Stimulated activated CD4-positive, alpha-beta T cell treated with anti-CD3 and anti-CD28 coated beads, Interleukin-4, amount 100 ng/mL, for 1 hour (primary cell): ENCODE data around the gene TSPAN5.

Experiments
- DNase-seq: peaks from one replicate; pipeline ENCODE4 v3.0.0-alpha.2; 2020

Gene TSPAN5

DNA sequence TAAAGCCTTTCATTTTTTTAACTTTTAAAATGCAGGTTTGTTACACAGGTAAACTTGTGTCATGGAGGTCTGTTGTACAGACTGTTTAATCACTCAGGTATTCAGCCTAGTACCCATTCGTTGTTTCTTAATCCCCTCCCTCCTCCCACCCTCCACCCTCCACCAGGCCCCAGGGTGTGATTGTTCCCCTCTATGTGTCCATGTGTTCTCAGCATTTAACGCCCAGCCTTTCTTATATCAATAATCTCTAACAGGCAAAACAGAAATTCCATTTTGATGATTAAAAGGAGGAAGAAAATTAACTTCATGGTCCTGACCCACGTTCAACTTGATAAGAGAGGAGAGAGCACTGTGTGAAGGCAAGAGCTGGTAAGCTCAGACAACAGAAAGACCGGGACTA, 75.1 kb downstream of the TSPAN5 start:
- no peak for DNase-seq

DNA sequence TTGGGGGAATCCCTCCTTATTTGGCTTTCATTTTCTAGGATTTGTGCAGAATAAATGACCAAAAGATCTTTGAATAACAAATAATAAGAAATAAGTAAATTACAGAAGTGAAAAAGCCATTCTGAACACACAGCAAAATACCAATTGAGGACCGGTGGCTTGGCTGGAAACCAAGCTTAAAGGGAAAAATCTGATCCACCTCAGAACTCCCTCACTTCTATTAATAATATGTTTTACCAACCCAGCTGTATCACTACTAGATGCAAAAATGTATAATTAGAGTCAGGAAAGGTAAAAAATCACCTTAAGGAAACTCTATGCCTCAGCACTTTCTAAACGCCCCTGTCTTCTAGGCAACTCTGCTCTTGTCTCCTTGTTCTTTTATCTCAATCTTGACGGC, 77.3 kb downstream of the TSPAN5 start:
- DNase-seq: no peak

DNA sequence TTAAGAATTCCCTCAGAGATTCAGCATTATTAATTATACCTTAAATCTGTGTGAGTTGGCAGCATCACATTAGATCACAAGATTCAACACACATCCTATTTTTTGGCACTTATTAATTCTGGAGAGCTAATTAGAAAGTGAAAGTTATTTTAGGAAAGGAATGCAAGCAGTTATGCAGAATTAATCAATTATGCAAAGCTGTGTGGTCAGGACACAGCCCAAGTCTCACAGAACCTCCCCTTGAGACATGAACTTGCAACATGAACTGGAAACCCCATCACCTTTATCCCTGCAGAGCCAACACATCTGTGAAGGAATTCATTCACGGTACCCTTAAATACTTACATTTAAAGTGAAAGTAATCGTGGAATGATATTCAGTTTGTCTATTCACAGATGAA, 80.5 kb downstream of the TSPAN5 start:
- no peak for DNase-seq

GRCh38 chr4:98574816-98575215, 83.6 kb downstream of the TSPAN5 start:
- no peak for DNase-seq

DNA sequence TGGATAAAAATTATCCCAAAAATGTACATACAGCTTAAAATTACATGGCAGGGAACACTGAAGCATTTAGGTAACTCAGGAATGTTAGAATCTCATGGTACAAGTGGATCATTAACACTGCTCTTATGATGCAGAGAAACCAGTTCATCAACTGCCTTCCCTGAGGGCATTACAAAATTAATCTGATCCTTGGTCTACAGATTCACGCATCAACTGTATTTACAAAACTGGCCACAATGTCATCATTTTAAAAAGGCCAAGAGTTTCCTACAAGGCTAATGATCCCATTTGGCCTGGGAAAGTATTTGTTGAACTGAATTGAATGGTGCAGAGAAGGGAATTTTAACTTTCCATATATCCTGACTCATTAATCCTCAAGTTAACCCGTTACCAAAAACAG, 84.6 kb downstream of the TSPAN5 start:
- DNase-seq: no peak

GRCh38 chr4:98572697-98573096, 85.7 kb downstream of the TSPAN5 start:
- no peak for DNase-seq

DNA sequence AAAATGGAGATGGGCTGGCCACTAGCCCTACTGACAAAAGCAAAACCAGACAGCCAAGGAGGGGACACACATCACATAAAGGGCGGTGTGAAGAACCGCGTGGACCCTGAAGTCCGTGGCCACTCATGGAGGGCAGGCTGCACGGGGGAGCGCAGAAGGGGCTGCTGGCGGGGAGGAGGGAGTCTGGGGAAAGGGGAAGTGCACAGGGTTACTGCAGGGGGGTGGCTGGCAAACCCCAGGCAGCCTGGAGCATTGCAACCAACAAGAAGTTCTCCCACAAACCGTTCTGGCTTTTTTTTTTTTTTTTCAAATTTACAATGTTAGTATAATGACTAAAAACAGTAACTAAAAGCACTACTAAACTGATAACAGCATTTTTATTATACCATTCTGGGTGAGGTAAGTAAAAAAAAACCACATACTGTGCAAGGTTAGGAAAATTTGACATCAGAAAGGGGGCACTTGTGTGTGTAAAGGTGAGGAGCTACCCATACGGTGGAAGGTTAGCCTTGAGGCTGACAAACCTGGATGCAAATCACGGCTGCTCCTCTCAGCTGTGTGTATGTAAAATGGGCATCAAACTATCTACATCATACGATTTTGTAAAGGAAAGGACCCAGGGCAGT, 87.1 kb downstream of the TSPAN5 start:
- no peak for DNase-seq

DNA sequence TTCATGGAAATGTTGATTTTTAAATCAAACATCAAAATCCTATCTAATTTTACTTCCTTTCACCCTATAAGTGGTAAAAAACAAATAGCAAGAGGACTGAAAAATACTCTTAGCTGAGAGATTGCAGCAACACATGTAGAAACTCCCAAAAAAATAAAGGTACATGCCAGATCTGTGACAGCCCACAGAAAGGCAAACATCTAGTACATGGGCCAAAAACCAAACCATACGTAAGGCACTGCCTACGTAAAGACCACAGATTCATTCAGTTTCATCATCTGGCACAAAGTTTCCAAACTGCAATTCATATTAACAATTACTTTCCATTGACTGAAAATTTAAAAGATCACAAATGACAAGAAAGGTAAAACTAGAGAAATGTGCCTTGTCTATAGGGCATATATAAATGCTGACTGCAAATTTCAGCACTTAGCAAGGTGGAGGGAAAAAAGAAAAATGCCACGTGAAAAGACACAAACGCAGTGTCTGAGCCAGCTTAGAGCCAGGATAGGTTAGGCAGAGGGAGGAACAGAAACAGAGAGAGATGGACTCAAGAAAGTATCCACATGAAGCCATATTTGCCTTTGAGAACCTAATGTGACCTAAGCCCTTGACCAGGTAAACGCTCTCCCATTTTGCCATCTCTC, 88.1 kb downstream of the TSPAN5 start:
- no peak for DNase-seq

- DNase-seq: no peak
These were observed 89.3 kb downstream of the TSPAN5 start for GRCh38 chr4:98568941-98569663.

GRCh38 chr4:98567611-98568010, 90.8 kb downstream of the TSPAN5 start:
- DNase-seq: no peak

GRCh38 chr4:98566361-98567008, 91.9 kb downstream of the TSPAN5 start:
- DNase-seq: no peak

GRCh38 chr4:98565681-98566301, 92.6 kb downstream of the TSPAN5 start:
- no peak for DNase-seq

GRCh38 chr4:98564852-98565251, 93.6 kb downstream of the TSPAN5 start:
- DNase-seq: no peak

DNA sequence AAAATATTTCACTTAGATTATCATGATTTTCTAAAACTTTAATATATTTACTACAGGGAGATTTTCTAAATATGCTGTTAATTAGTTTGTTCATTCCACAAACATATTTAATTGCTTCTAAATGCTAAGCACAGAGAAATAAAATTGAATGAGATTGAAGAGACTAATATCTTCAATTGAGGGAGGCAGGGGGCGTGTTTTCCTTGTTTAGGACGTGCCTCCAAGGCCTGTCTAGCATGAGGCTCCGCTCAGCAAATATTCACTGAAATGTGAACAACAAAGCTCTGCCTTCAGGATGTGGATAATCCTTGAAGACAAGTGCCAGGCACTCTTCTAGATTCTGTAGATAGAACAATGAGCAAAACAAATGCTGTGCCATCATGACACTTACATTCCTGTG, 98.1 kb downstream of the TSPAN5 start:
- DNase-seq: no peak

- no peak for DNase-seq
These were observed 99.8 kb downstream of the TSPAN5 start for GRCh38 chr4:98558471-98559169.

DNA sequence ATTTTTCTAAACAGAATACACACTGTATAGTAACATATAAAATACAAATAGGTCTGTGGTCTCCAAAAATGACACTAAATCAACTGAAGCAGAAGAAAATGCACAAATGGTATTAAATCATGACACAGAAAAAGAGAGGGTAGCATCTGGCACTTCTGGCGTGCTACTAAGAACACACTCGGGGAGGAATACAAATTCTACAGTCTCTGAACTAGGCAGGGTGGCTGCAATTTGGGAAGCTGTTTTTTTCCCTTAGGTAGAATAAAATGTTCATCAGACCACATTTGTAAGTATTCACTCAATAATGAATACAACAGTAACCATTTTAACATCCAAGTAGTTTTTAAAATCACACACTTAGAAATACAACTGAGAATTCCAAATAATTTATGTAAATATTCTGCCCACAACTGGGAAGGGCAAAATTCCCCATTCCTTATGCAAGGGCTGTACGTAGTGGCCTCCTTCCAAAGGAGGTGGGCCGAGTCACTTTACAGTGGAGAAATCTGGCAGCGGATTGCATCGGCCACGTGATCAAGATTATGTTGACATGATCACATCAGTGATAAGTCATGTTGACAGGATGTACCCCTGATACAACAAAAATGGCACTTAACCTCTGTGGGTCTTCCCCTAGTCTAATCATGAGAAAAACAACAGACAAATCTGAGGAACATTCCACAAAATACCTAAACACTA, 101.1 kb downstream of the TSPAN5 start:
- no peak for DNase-seq

GRCh38 chr4:98556451-98556850, 102.0 kb downstream of the TSPAN5 start:
- no peak for DNase-seq

DNA sequence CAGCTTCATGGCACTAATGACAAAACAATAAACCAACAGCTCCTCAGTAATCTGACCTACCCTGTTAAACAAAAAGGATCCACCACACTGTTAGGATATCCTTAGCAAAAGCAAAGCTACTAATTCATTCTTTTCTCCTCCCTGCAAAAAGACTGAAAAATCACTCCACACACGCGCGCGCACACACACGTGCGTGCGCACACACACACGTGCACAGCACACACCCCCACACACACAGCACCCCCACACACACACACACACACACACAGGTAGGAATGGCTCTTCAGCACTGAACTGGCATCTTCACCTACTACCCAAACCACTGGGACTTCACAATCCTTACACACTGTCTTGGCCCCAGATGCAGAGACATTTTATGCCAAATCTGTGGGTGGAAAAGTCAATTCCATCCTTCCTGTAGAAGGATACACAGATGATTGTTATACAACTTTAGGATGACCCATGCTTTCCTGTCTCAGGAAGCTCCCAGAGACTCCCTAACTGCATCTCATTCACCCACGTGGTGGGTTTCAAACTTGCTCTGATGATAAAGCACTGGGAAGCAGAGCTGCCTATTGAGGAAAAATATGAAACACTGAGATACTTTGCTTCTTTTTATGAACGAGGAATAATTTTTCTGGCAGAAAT, 102.5 kb downstream of the TSPAN5 start:
- no peak for DNase-seq

- no peak for DNase-seq
These were observed 111.4 kb downstream of the TSPAN5 start for GRCh38 chr4:98546910-98547594.

- DNase-seq: no peak
These were observed 113.5 kb downstream of the TSPAN5 start for GRCh38 chr4:98544818-98545414.
